Measurements from ENCODE around the gene PTEN.

- TF ChIP-seq MAX (IDR thresholded peaks at IDR 0.05) (no peak), RAD21 (IDR thresholded peaks at IDR 0.05; ENCODE audit: low read depth) (no peak), REST (IDR thresholded peaks at IDR 0.05; ENCODE audit: low read depth) (no peak), TCF12 (IDR thresholded peaks at IDR 0.05; ENCODE audit: low read depth) (no peak), FOXM1 (IDR thresholded peaks at IDR 0.05; ENCODE audit: borderline replicate concordance, low read depth) (no peak), YY1 (IDR thresholded peaks at IDR 0.05; ENCODE audit: low read depth) (no peak), CREB1 (IDR thresholded peaks at IDR 0.05; ENCODE audit: low read depth) (no peak), TAF1 (IDR thresholded peaks at IDR 0.05; ENCODE audit: low read depth) (no peak), NFIC (IDR thresholded peaks at IDR 0.05) (no peak), EP300 (IDR thresholded peaks at IDR 0.05; ENCODE audit: borderline replicate concordance) (no peak), EGR1 (IDR thresholded peaks at IDR 0.05) (no peak)
Observed at GRCh38 chr10:87847550-87847949, 15.9 kb upstream of the PTEN start.
